Trophoblast cell (in vitro differentiated cells and primary cell): ENCODE data around the gene IGFBP3.
A peak's percentile ranks its signal among the peaks of the same experiment; 100 is the strongest.

Experiments
- DNase-seq, 2 donors: peaks; one replicate each; pipeline ENCODE4 v3.0.0-alpha.2; 2016
- H2AFZ ChIP-seq: 2 replicates; pipeline ENCODE4 v1.6.1; 2013; ENCODE audit warnings: low read length, moderate library complexity, mild to moderate bottlenecking; ENCODE audit not compliant: insufficient read depth, poor library complexity
- H2AK5ac ChIP-seq: 2 replicates; pipeline ENCODE4 v1.6.1; 2013; ENCODE audit warnings: mild to moderate bottlenecking, low read length
- H2BK120ac ChIP-seq: 2 replicates; pipeline ENCODE4 v1.6.1; 2013; ENCODE audit warnings: low read length, mild to moderate bottlenecking, moderate library complexity; ENCODE audit not compliant: insufficient read depth, poor library complexity
- H2BK12ac ChIP-seq: 2 replicates; pipeline ENCODE4 v1.6.1; 2013; ENCODE audit warnings: mild to moderate bottlenecking, low read length, moderate library complexity
- H2BK5ac ChIP-seq: 2 replicates; pipeline ENCODE4 v1.6.1; 2013; ENCODE audit warnings: low read length, low read depth, moderate library complexity, mild to moderate bottlenecking; ENCODE audit not compliant: poor library complexity
- H3K14ac ChIP-seq: 2 replicates; pipeline ENCODE4 v1.6.1; 2013; ENCODE audit warnings: mild to moderate bottlenecking, low read length
- H3K18ac ChIP-seq: 2 replicates; pipeline ENCODE4 v1.6.1; 2013; ENCODE audit warnings: mild to moderate bottlenecking, low read length
- H3K23ac ChIP-seq: 2 replicates; pipeline ENCODE4 v1.6.1; 2013; ENCODE audit warnings: low read length
- H3K27ac ChIP-seq: 2 replicates; pipeline ENCODE4 v1.5.1; 2013; ENCODE audit warnings: low read depth, mild to moderate bottlenecking, inconsistent platforms, low read length, moderate library complexity
- H3K27me3 ChIP-seq: 2 replicates; pipeline ENCODE4 v1.6.1; 2013; ENCODE audit warnings: inconsistent platforms, mild to moderate bottlenecking, low read length, moderate library complexity; ENCODE audit not compliant: insufficient read depth
- H3K36me3 ChIP-seq, 2 experiments: 1 replicate in 1 of 2; 2 replicates in 1 of 2; pipeline ENCODE4 v1.6.1; 2013; ENCODE audit warnings: low read length in 2 of 2, mild to moderate bottlenecking in 2 of 2, moderate library complexity in 1 of 2; ENCODE audit not compliant: insufficient read depth in 2 of 2, control insufficient read depth in 1 of 2
- H3K4ac ChIP-seq: 2 replicates; pipeline ENCODE4 v1.6.1; 2013; ENCODE audit warnings: low read depth, mild to moderate bottlenecking, low read length, moderate library complexity
- H3K4me1 ChIP-seq, 2 experiments: 1 replicate in 1 of 2; 2 replicates in 1 of 2; pipeline ENCODE4 v1.6.1; 2013; ENCODE audit warnings: low read length in 2 of 2, mild to moderate bottlenecking in 2 of 2, moderate library complexity in 1 of 2; ENCODE audit not compliant: insufficient read depth in 2 of 2, control insufficient read depth in 1 of 2
- H3K4me2 ChIP-seq: 2 replicates; pipeline ENCODE4 v1.6.1; 2013; ENCODE audit warnings: inconsistent platforms, mild to moderate bottlenecking, low read length, moderate library complexity
- H3K4me3 ChIP-seq: 2 replicates; pipeline ENCODE4 v1.5.1; 2013; ENCODE audit warnings: mild to moderate bottlenecking, low read depth, low read length, inconsistent platforms
- H3K79me1 ChIP-seq: one replicate; pipeline ENCODE4 v1.6.1; 2013; ENCODE audit warnings: low read length
- H3K79me2 ChIP-seq: 2 replicates; pipeline ENCODE4 v1.6.1; 2013; ENCODE audit warnings: low read length, mild to moderate bottlenecking; ENCODE audit not compliant: control insufficient read depth, insufficient read depth, poor library complexity
- H3K9ac ChIP-seq: 2 replicates; pipeline ENCODE4 v1.6.1; 2013; ENCODE audit warnings: mild to moderate bottlenecking, low read length
- H3K9me3 ChIP-seq: 2 replicates; pipeline ENCODE4 v1.6.1; 2013; ENCODE audit warnings: low read depth, mild to moderate bottlenecking, control low read depth, inconsistent platforms, low read length; ENCODE audit not compliant: insufficient read depth
- H4K12ac ChIP-seq: 2 replicates; pipeline ENCODE4 v1.6.1; 2013; ENCODE audit warnings: low read depth, mild to moderate bottlenecking, low read length, moderate library complexity
- H4K8ac ChIP-seq: 2 replicates; pipeline ENCODE4 v1.6.1; 2013; ENCODE audit warnings: low read depth, mild to moderate bottlenecking, low read length, moderate library complexity
- H4K91ac ChIP-seq: one replicate; pipeline ENCODE4 v1.6.1; 2013; ENCODE audit warnings: low read depth, mild to moderate bottlenecking, low read length, moderate library complexity
- WGBS: extraction: QIAGEN DNeasy Blood & Tissue Kit; methylation state at CpG from one replicate; pipeline ENCODE4 v1.1.7; 2013; ENCODE audit warnings: missing lambda C conversion rate; ENCODE audit not compliant: insufficient read length, insufficient coverage; ENCODE audit errors: extremely low coverage; 5-methylcytosine and 5-hydroxymethylcytosine counted together

IGFBP3 gene

GRCh38 chr7:45917658-45918057, 3.4 kb downstream of the IGFBP3 start:
- H2AK5ac ChIP-seq: no peak overlapping the region
- no peak overlapping the region for H2BK120ac ChIP-seq
- peak overlapping the region; percentile 63 for H3K4me3 ChIP-seq
- no peak overlapping the region for H4K12ac ChIP-seq
- peaks cover 27% of the 10 kb centered on the region for H3K79me2 ChIP-seq
- peak; percentile 76 to 87 for DNase-seq
- no peak overlapping the region for H2BK12ac ChIP-seq
- peaks cover 4 to 11% of the 10 kb centered on the region in 2 experiments for H3K4me1 ChIP-seq
- H3K4ac ChIP-seq: no peak overlapping the region
- no CpG with 5 or more reads among the region's 15 CpGs for WGBS
- peak overlapping the region; percentile 60 for H3K27ac ChIP-seq
- no peak overlapping the region for H2BK5ac ChIP-seq
- H3K79me1 ChIP-seq: peaks cover 24% of the 10 kb centered on the region
- H4K8ac ChIP-seq: no peak overlapping the region
- H3K14ac ChIP-seq: no peak overlapping the region
- peak overlapping the region; percentile 51 for H3K9ac ChIP-seq
- no peak overlapping the region for H3K18ac ChIP-seq
- H3K27me3 ChIP-seq: no peaks in the 10 kb centered on the region
- H3K9me3 ChIP-seq: no peaks in the 10 kb centered on the region
- H3K36me3 ChIP-seq: peaks cover 54 to 64% of the 10 kb centered on the region in 2 experiments
- no peak overlapping the region for H3K23ac ChIP-seq
- no peak overlapping the region for H2AFZ ChIP-seq
- peak overlapping the region; percentile 64 for H3K4me2 ChIP-seq
- no peak overlapping the region for H4K91ac ChIP-seq

DNA sequence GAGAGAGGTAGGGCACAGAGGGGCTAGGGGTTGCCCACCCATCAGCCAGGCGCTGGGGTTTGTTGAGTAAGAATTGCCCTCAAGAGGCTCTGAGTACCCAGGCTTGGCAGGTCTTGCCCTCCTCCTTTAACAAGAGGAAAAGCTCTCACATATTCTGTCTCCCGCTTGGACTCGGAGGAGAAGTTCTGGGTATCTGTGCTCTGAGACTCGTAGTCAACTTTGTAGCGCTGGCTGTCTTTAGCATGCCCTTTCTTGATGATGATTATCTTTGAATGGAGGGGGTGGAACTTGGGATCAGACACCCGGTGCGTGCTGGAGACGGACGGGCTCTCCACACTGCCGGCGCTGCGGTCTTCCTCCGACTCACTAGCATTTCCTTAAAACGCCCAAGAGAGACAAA, 4.0 kb downstream of the IGFBP3 start:
- Histone ChIP-seq H2BK5ac (no peak overlapping the region), H4K8ac (no peak overlapping the region)

GRCh38 chr7:45915606-45916005, 5.5 kb downstream of the IGFBP3 start:
- Histone ChIP-seq H3K79me1 (peaks cover 10% of the 10 kb centered on the region), H2AK5ac (no peak overlapping the region), H4K8ac (no peak overlapping the region), H3K18ac (no peak overlapping the region), H4K91ac (no peak overlapping the region), H2AFZ (no peak overlapping the region), H3K23ac (no peak overlapping the region), H3K27ac (no peak overlapping the region), H3K4me3 (no peak overlapping the region), H3K9me3 (no peaks in the 10 kb centered on the region), H2BK120ac (no peak overlapping the region), H2BK5ac (no peak overlapping the region), H3K9ac (no peak overlapping the region), H3K79me2 (peaks cover 20% of the 10 kb centered on the region), H3K27me3 (no peaks in the 10 kb centered on the region), H3K4me1 (peaks cover 2 to 5% of the 10 kb centered on the region in 2 experiments), H3K4me2 (no peak overlapping the region), H3K36me3 (peaks cover 60 to 79% of the 10 kb centered on the region in 2 experiments), H3K14ac (no peak overlapping the region), H3K4ac (no peak overlapping the region), H2BK12ac (no peak overlapping the region), H4K12ac (no peak overlapping the region)
- no peak for DNase-seq
- WGBS: no CpG with 5 or more reads among the region's 3 CpGs

More for the DNA sequence above, 4.0 kb downstream of the IGFBP3 start:
- no peak overlapping the region for H2BK12ac ChIP-seq
- H3K27me3 ChIP-seq: no peaks in the 10 kb centered on the region
- H3K36me3 ChIP-seq: peaks cover 57 to 68% of the 10 kb centered on the region in 2 experiments
- DNase-seq: no peak
- no peak overlapping the region for H3K23ac ChIP-seq
- H3K79me2 ChIP-seq: peaks cover 27% of the 10 kb centered on the region
- no peak overlapping the region for H2AK5ac ChIP-seq
- no peak overlapping the region for H3K4ac ChIP-seq
- no peak overlapping the region for H4K91ac ChIP-seq
- no peak overlapping the region for H2BK120ac ChIP-seq
- peaks cover 20% of the 10 kb centered on the region for H3K79me1 ChIP-seq
- peak overlapping the region; percentile 31 for H3K4me2 ChIP-seq
- H2AFZ ChIP-seq: no peak overlapping the region
- H3K14ac ChIP-seq: no peak overlapping the region
- no peak overlapping the region for H4K12ac ChIP-seq
- H3K9ac ChIP-seq: no peak overlapping the region
- H3K9me3 ChIP-seq: no peaks in the 10 kb centered on the region
- no peak overlapping the region for H3K27ac ChIP-seq
- no peak overlapping the region for H3K18ac ChIP-seq
- H3K4me1 ChIP-seq: peaks cover 2 to 9% of the 10 kb centered on the region in 2 experiments
- no CpG with 5 or more reads among the region's 14 CpGs for WGBS
- H3K4me3 ChIP-seq: no peak overlapping the region

DNA sequence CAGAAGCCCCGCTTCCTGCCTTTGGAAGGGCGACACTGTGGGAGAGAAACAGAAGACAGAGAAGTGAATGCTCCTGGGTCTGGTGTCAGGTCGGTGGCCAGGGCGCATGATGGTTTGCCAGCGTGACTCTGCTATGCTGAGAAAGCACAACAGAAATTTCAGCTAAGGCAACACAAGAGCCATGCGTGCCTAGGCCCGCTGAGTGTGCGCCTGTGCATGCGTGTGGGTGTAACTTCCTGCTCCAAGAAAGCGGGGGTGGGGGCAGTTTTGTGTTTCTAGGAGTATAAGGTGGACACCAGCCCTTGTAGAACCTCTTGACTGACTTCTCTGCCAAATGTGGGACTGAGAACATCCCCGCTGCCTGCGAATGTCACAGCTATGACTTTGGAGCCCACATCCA, 6.2 kb downstream of the IGFBP3 start:
- Histone ChIP-seq H3K4me1 (peaks cover 2 to 5% of the 10 kb centered on the region in 2 experiments), H3K27me3 (no peaks in the 10 kb centered on the region), H3K4me3 (peak overlapping the region; percentile 24), H2BK120ac (no peak overlapping the region), H2BK5ac (no peak overlapping the region), H3K79me1 (peaks cover 4% of the 10 kb centered on the region), H3K18ac (no peak overlapping the region), H4K91ac (no peak overlapping the region), H3K23ac (no peak overlapping the region), H3K36me3 (peaks cover 57 to 77% of the 10 kb centered on the region in 2 experiments), H3K4ac (no peak overlapping the region), H4K12ac (no peak overlapping the region), H2BK12ac (no peak overlapping the region), H3K9me3 (no peaks in the 10 kb centered on the region), H3K14ac (no peak overlapping the region), H2AK5ac (no peak overlapping the region), H3K79me2 (peaks cover 14% of the 10 kb centered on the region), H2AFZ (no peak overlapping the region), H4K8ac (no peak overlapping the region), H3K27ac (no peak overlapping the region), H3K4me2 (no peak overlapping the region), H3K9ac (no peak overlapping the region)
- no peak for DNase-seq
- no CpG with 5 or more reads among the region's 12 CpGs for WGBS
